HepG2 (cell line): ENCODE measurements around the gene SEMA4C.

Experiments used
- AHDC1 ChIP-seq: sonication (generic); formaldehyde crosslinking; IDR thresholded peaks from 2 replicates; pipeline ENCODE4 v1.5.1; 2020; ENCODE audit warnings: mild to moderate bottlenecking, missing genetic modification reagents, borderline replicate concordance
- CHCHD3 ChIP-seq: sonication (generic); formaldehyde crosslinking; IDR thresholded peaks from 2 replicates; pipeline ENCODE4 v1.8.0; 2022; ENCODE audit warnings: mild to moderate bottlenecking, missing genetic modification reagents, moderate library complexity
- GTF3A ChIP-seq: sonication (generic); formaldehyde crosslinking; conservative IDR thresholded peaks from 2 replicates; pipeline ENCODE4 v1.4.0; 2020; ENCODE audit warnings: mild to moderate bottlenecking, missing genetic modification reagents
- HNF4A ChIP-seq: sonication (generic); formaldehyde crosslinking; IDR thresholded peaks from 2 replicates; pipeline ENCODE4 v1.4.0; 2020; ENCODE audit warnings: missing genetic modification reagents
- THAP7 ChIP-seq: sonication (generic); formaldehyde crosslinking; IDR thresholded peaks from 2 replicates; pipeline ENCODE4 v1.8.1; 2023; ENCODE audit warnings: mild to moderate bottlenecking, missing genetic modification reagents
- ZBTB21 ChIP-seq: sonication (generic); formaldehyde crosslinking; IDR thresholded peaks from 2 replicates; pipeline ENCODE4 v1.4.0; 2020; ENCODE audit warnings: missing genetic modification reagents
- ZSCAN29 ChIP-seq: sonication (generic); formaldehyde crosslinking; conservative IDR thresholded peaks from 2 replicates; pipeline ENCODE4 v1.4.0; 2020; ENCODE audit warnings: mild to moderate bottlenecking, missing genetic modification reagents
- TF ChIP-seq, protein P1 (sequence below): sonication (generic); formaldehyde crosslinking; IDR thresholded peaks from 2 replicates; pipeline ENCODE4 v1.5.0; 2020; ENCODE audit warnings: mild to moderate bottlenecking, missing genetic modification reagents, moderate library complexity
- TF ChIP-seq, protein P2 (sequence below): sonication (generic); formaldehyde crosslinking; IDR thresholded peaks from 2 replicates; pipeline ENCODE4 v1.4.0; 2020; ENCODE audit warnings: missing genetic modification reagents

DNA sequence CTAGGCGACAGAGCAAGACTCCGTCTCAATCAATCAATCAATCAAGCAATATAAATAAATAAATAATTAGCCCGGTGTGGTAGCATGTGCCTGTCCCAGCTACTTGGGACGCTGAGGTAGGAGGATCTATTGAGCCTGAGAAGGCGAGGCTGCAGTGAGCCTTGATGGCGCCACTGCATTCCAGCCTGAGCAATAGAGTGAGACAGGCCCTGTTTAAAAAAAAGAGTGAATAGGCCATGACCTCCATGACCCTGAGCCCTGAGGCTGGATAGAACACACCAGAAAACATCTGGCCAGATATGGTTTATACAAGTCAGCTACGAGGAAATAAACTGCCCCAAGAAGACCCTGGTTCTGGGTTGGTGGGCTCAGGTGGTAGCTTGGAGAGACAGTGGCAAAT lies 20.4 kb upstream of the SEMA4C start:
- no peak for TF ChIP-seq CHCHD3 (CRISPR knock-in tag)
- TF ChIP-seq ZSCAN29 (CRISPR knock-in tag), result no peak
- no peak for TF ChIP-seq HNF4A (CRISPR knock-in tag)
- TF ChIP-seq AHDC1 (CRISPR knock-in tag), result no peak
- no peak for TF ChIP-seq GTF3A
- TF ChIP-seq, protein P1, sequence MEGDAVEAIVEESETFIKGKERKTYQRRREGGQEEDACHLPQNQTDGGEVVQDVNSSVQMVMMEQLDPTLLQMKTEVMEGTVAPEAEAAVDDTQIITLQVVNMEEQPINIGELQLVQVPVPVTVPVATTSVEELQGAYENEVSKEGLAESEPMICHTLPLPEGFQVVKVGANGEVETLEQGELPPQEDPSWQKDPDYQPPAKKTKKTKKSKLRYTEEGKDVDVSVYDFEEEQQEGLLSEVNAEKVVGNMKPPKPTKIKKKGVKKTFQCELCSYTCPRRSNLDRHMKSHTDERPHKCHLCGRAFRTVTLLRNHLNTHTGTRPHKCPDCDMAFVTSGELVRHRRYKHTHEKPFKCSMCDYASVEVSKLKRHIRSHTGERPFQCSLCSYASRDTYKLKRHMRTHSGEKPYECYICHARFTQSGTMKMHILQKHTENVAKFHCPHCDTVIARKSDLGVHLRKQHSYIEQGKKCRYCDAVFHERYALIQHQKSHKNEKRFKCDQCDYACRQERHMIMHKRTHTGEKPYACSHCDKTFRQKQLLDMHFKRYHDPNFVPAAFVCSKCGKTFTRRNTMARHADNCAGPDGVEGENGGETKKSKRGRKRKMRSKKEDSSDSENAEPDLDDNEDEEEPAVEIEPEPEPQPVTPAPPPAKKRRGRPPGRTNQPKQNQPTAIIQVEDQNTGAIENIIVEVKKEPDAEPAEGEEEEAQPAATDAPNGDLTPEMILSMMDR (CRISPR knock-in tag), result no peak
- TF ChIP-seq, protein P2, sequence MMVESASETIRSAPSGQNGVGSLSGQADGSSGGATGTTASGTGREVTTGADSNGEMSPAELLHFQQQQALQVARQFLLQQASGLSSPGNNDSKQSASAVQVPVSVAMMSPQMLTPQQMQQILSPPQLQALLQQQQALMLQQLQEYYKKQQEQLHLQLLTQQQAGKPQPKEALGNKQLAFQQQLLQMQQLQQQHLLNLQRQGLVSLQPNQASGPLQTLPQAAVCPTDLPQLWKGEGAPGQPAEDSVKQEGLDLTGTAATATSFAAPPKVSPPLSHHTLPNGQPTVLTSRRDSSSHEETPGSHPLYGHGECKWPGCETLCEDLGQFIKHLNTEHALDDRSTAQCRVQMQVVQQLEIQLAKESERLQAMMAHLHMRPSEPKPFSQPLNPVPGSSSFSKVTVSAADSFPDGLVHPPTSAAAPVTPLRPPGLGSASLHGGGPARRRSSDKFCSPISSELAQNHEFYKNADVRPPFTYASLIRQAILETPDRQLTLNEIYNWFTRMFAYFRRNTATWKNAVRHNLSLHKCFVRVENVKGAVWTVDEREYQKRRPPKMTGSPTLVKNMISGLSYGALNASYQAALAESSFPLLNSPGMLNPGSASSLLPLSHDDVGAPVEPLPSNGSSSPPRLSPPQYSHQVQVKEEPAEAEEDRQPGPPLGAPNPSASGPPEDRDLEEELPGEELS (CRISPR knock-in tag), result no peak
- TF ChIP-seq THAP7 (CRISPR knock-in tag), result no peak
- TF ChIP-seq ZBTB21 (CRISPR knock-in tag), result no peak
